Body of pancreas (tissue), 4 donors: Measurements from ENCODE around the gene NEDD4L. TPM values are rescaled to one million over a fixed set of nuclear protein-coding genes. Genes with fewer than 3 reads are reported as not detected.

Experiments
- ATAC-seq: fragments of 150-250 bp; one replicate; pipeline ENCODE4 v1.9.1; 2016
- DNase-seq, 4 donors: peaks; one replicate each; pipeline ENCODE4 v3.0.0-alpha.2; 2019
- H3K27ac ChIP-seq, 4 donors: fragments of 200-600 bp; sonication (generic); 1 replicate in 3 of 4; 2 replicates in 1 of 4; pipeline versions ENCODE4 v1.5.1 to v1.6.1; 2016 to 2019; ENCODE audit warnings: mild to moderate bottlenecking in 1 of 4, mixed read lengths in 1 of 4, moderate library complexity in 1 of 4
- H3K27me3 ChIP-seq, 2 donors: fragments of 200-600 bp; sonication (generic); one replicate each; pipeline ENCODE4 v1.6.0; 2016; ENCODE audit warnings: mild to moderate bottlenecking in 1 of 2
- H3K36me3 ChIP-seq, 2 donors: fragments of 200-600 bp; sonication (generic); replicated peaks in 1 of 2; 2 replicates each; pipeline ENCODE4 v1.5.1; 2016; ENCODE audit warnings: low read depth in 2 of 2; ENCODE audit not compliant: insufficient read depth in 1 of 2
- H3K4me1 ChIP-seq: fragments of 200-600 bp; sonication (generic); one replicate; pipeline ENCODE4 v1.6.0; 2016
- H3K4me3 ChIP-seq, 2 donors: fragments of 200-600 bp; sonication (generic); 1 replicate in 1 of 2; 2 replicates in 1 of 2; pipeline ENCODE4 v1.5.1; 2016 to 2019
- H3K9me3 ChIP-seq, 3 donors: fragments of 200-600 bp; sonication (generic); 1 replicate in 2 of 3; 2 replicates in 1 of 3; pipeline ENCODE4 v1.5.1; 2016
- POLR2A ChIP-seq, 3 donors: fragments of 450-650 bp; IDR thresholded peaks; one replicate each; pipeline ENCODE4 v1.6.1; 2016; ENCODE audit warnings: antibody characterized with exemption in 3 of 3, mild to moderate bottlenecking in 2 of 3
- WGBS, 2 donors: methylation state at CpG; one replicate each; pipeline ENCODE4 v1.1.5; 2017; 5-methylcytosine and 5-hydroxymethylcytosine counted together
- intact Hi-C: fragments of 100-400 bp; cut with DNase I; formaldehyde crosslinking; loops from one replicate; pipeline ENCODE4 v1.15.1; 2023
- total RNA-seq, 2 donors: library from RNA; depleted of rRNA; stranded (reverse); fragments of >200 nt; gene quantifications; one replicate each; pipeline ENCODE4 v1.1.0, GENCODE V29; 2016
- TF ChIP-seq, protein P1 (sequence below), 7 experiments: fragments of 450-650 bp in 4 of 7; fragments of 200-600 bp in 3 of 7; sonication (generic) in 3 of 7; IDR thresholded peaks; one replicate each; pipeline ENCODE4 v1.5.1; 2016 to 2019; ENCODE audit warnings: antibody characterized with exemption in 7 of 7

Gene NEDD4L
- total RNA-seq, 2 donors from 2014 or later = 105 to 108 TPM

DNA sequence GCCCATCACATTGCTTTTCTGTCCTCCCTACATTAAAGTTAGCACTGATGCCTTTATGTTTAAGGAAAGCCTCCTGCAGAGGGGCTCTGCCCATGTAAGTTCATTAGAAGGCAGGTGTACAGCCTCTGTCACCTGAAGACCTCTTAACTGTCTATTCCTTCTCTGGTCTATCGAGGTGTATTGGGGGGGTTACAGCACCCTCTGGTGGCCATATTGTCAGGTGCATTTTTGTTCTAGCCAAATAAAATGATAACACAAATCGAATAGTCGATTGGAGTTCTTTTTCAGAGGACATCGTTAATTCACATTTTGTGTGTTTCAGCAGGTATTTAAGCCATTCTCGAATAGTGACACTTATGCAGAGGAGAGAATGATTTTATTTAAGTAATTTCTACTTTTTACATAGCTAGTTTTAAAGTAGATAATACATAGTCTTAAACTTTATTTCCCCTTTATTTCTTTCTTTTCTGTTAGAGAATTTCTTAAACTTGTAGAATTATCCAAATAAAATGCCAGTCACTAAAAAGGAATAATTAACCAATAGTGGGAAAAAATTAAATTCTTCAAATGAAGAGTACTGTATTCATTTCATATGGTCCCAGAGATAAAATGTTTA, 136.8 kb downstream of the NEDD4L start:
- intact Hi-C loops = loop anchor here (10.0 kb wide), 1 partner anchor 144 kb away; no protein-coding TSS in a partner anchor
- TF ChIP-seq POLR2A (IDR thresholded peaks at IDR 0.05) = no peak
- TF ChIP-seq, protein P1, sequence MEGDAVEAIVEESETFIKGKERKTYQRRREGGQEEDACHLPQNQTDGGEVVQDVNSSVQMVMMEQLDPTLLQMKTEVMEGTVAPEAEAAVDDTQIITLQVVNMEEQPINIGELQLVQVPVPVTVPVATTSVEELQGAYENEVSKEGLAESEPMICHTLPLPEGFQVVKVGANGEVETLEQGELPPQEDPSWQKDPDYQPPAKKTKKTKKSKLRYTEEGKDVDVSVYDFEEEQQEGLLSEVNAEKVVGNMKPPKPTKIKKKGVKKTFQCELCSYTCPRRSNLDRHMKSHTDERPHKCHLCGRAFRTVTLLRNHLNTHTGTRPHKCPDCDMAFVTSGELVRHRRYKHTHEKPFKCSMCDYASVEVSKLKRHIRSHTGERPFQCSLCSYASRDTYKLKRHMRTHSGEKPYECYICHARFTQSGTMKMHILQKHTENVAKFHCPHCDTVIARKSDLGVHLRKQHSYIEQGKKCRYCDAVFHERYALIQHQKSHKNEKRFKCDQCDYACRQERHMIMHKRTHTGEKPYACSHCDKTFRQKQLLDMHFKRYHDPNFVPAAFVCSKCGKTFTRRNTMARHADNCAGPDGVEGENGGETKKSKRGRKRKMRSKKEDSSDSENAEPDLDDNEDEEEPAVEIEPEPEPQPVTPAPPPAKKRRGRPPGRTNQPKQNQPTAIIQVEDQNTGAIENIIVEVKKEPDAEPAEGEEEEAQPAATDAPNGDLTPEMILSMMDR (IDR thresholded peaks at IDR 0.05) = peak; percentile 69 to 96 (median 83)
- no peaks in the 10 kb centered on the region for H3K9me3 ChIP-seq
- H3K4me1 ChIP-seq = peaks cover 56% of the 10 kb centered on the region
- no peaks in the 10 kb centered on the region for H3K27me3 ChIP-seq
- WGBS, 2 donors = 5 to 9% methylated on average over 5 of the region's 5 CpGs
- H3K4me3 ChIP-seq = no peak overlapping the region
- no peaks in the 10 kb centered on the region for H3K36me3 ChIP-seq
- no peak overlapping the region for H3K27ac ChIP-seq
- ATAC-seq (peak; percentile 47), DNase-seq (peak; percentile 57 to 74 (median 68))

DNA sequence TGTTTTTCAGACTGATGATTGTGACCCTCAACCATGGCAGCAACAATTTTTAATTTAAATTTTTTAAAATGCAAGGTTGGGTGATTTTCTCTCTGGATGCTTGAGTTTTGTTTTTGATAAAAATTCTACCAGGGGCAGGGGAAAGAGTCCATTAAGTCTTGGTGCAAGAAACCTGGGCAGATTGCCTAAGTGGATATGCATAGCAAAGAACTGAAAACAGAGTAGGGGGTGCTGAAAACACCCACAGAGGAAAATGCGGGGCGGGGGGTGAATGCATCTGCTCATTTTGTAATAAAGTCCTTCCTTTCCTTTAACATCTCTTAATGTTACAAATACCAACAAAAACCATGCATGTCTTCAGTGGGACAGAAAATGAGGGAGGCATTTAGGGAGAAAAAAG, 138.0 kb downstream of the NEDD4L start:
- Histone ChIP-seq H3K27ac (no peak overlapping the region), H3K9me3 (no peaks in the 10 kb centered on the region), H3K4me3 (no peak overlapping the region), H3K4me1 (peaks cover 61% of the 10 kb centered on the region), H3K36me3 (no peaks in the 10 kb centered on the region), H3K27me3 (no peaks in the 10 kb centered on the region)
- TF ChIP-seq, protein P1 (IDR thresholded peaks at IDR 0.05) = no peak
- no peak for TF ChIP-seq POLR2A (IDR thresholded peaks at IDR 0.05)
- DNase-seq (no peak), ATAC-seq (no peak)
- WGBS, 2 donors = 93 to 94% methylated on average over 2 of the region's 2 CpGs
- intact Hi-C loops = loop anchor here (10.0 kb wide), 1 partner anchor 143 kb away; no protein-coding TSS in a partner anchor

DNA sequence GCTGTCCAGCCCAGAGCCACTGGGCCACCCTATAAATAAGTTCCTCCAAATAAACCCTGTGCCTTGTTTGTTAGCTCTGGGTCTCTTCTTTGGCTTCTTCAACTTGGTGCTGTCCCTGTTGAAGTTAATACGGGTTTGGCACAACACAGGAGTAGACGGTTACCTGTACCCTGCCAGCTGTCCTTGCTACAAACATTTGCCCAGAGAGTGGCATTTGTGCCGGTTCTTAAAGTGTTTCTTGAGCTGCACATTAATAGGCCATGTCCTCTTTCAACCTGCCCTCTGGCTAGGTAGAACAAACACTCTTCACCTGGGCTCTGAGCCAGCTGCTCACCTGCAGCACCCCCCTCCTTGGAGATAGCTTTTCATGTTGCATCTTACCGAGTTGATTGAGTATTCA, 139.2 kb downstream of the NEDD4L start:
- ATAC-seq (peak; percentile 41), DNase-seq (peak; percentile 38 to 72 (median 56))
- no peak overlapping the region for H3K4me3 ChIP-seq
- 16 to 22% methylated on average over 4 of the region's 4 CpGs for WGBS, 2 donors
- TF ChIP-seq, protein P1 (IDR thresholded peaks at IDR 0.05) = no peak
- no peak for TF ChIP-seq POLR2A (IDR thresholded peaks at IDR 0.05)
- intact Hi-C loops = loop anchor here (10.0 kb wide), 1 partner anchor 142 kb away; no protein-coding TSS in a partner anchor
- H3K36me3 ChIP-seq = no peaks in the 10 kb centered on the region
- H3K4me1 ChIP-seq = peaks cover 51% of the 10 kb centered on the region
- no peaks in the 10 kb centered on the region for H3K27me3 ChIP-seq
- no peaks in the 10 kb centered on the region for H3K9me3 ChIP-seq
- H3K27ac ChIP-seq = peak overlapping the region in 3 of 4 donors; percentile 9 to 51 (median 18)

DNA sequence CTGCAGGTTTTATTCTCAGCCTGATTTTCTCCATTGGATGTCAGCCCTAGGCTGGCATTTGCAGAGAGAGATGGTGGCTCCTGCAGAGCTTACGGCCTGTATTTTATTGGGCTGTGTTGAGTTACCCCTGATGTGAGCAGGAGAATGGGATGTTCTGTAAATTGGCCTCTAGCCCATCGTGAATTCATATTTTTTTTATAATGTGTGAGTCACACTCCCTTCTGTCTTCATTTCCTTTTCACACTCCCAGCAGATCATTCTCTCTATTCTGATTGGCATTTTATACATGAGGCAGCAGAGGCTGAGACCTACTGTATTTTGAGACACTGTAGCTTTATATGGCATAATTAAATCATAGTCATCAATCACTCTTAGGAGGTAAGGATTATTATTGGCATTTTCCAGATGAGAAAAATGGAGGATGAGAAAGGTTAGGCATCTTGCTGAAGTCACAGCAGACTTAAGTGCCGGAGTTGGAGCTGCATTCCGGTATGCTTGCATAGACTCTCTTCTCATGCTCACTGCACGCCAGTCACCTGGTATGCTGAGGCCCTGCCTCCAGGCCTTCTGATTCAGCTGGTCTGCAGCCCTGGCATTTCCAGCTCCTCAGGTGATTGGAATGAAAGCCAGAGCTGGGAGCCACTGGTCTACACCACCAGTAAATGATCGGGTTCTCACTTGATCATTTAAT, 142.4 kb downstream of the NEDD4L start:
- Histone ChIP-seq H3K27me3 (no peaks in the 10 kb centered on the region), H3K27ac (peak overlapping the region in 3 of 4 donors; percentile 45 to 51 (median 45)), H3K4me3 (no peak overlapping the region), H3K4me1 (peaks cover 24% of the 10 kb centered on the region), H3K9me3 (no peaks in the 10 kb centered on the region), H3K36me3 (no peaks in the 10 kb centered on the region)
- DNase-seq = peak; percentile 56 to 74 (median 68)
- 33 to 35% methylated on average over 5 to 6 of the region's 6 CpGs for WGBS, 2 donors
- peak; percentile 71 for ATAC-seq
- TF ChIP-seq, protein P1 (IDR thresholded peaks at IDR 0.05) = no peak
- no peak for TF ChIP-seq POLR2A (IDR thresholded peaks at IDR 0.05)
- intact Hi-C loops = loop anchor here (10.0 kb wide), 1 partner anchor 138 kb away; no protein-coding TSS in a partner anchor
